ENCODE measurements around the gene TMEM131L.
"Not testable (repeated sequence)": the region's sequence is repeated elsewhere in the genome, so short reads cannot be mapped to it uniquely, and the experiment has no call there.

Gene TMEM131L

GRCh38 chr4:153546280-153546679, 80.1 kb downstream of the TMEM131L start:
- TF ChIP-seq, protein P1, sequence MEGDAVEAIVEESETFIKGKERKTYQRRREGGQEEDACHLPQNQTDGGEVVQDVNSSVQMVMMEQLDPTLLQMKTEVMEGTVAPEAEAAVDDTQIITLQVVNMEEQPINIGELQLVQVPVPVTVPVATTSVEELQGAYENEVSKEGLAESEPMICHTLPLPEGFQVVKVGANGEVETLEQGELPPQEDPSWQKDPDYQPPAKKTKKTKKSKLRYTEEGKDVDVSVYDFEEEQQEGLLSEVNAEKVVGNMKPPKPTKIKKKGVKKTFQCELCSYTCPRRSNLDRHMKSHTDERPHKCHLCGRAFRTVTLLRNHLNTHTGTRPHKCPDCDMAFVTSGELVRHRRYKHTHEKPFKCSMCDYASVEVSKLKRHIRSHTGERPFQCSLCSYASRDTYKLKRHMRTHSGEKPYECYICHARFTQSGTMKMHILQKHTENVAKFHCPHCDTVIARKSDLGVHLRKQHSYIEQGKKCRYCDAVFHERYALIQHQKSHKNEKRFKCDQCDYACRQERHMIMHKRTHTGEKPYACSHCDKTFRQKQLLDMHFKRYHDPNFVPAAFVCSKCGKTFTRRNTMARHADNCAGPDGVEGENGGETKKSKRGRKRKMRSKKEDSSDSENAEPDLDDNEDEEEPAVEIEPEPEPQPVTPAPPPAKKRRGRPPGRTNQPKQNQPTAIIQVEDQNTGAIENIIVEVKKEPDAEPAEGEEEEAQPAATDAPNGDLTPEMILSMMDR (IDR thresholded peaks at IDR 0.05; ENCODE audit: low read depth, low read length), result no peak

GRCh38 chr4:153547520-153547919, 81.4 kb downstream of the TMEM131L start:
- no peak overlapping the region for H3K4me3 ChIP-seq (ENCODE audit: low read depth, low read length)
- TF ChIP-seq, protein P1 (IDR thresholded peaks at IDR 0.05; ENCODE audit: low read depth, low read length), result no peak

More at GRCh38 chr4:153546280-153546679, 80.1 kb downstream of the TMEM131L start:
- no peak overlapping the region for H3K4me3 ChIP-seq (ENCODE audit: low read depth, low read length)

- not testable (repeated sequence) for H3K4me3 ChIP-seq (ENCODE audit: low read depth, low read length)
Observed at GRCh38 chr4:153548907-153549306, 82.7 kb downstream of the TMEM131L start.

DNA sequence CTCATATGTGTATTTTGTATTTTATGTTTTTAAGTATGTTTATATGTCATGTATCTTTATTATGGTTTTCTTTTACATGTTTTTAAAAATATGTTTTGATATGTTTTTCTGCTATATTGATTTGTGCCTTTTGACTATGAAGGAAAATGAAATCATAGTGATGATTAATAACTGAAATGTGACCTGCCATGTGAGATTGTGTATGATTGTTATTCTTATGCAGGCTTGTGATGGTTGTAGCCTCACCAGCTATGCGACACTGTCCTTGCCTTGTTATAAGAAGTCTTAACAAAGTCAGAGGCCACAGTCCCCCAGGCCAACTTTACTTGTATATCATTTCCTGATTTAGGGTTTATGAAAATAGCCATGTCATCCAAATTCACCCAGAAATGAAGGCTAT, 83.2 kb downstream of the TMEM131L start:
- no peak overlapping the region for H3K4me3 ChIP-seq (ENCODE audit: low read depth, low read length)

DNA sequence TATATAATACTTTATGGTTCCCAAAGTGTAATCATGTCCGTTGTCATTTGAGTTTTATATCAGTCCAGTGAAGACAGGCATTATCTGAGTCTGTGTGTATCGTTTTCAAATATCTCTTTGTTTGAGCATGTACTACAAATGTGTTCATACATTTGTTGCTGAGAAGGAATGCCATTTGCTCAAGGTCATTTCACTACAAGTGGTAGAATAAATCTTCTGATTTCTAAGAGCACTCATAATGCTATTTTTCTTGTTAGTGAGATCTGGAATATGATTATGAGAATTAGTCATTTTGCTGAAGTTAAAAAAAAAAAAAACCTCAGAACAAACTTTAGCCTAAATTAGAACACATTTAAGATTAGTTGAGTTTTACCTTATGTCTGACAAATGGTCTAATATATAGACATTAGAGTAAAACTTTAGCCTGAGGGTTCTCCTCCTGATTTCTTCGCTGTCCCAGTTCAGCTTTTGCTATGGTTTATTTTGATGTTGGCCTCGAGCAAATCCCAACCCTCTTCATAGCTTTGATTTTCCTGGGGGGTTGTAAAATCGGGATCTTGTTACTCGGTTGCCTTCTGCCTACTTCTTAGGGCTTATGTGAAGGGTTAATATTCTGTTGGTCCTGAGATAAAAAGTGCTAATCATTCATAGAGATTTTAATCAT, 87.1 kb downstream of the TMEM131L start:
- TF ChIP-seq, protein P1 (IDR thresholded peaks at IDR 0.05; ENCODE audit: low read depth, low read length), result no peak
- H3K4me3 ChIP-seq (ENCODE audit: low read depth, low read length), result no peak overlapping the region

More for the DNA sequence above, 83.2 kb downstream of the TMEM131L start:
- TF ChIP-seq, protein P1 (IDR thresholded peaks at IDR 0.05; ENCODE audit: low read depth, low read length), result no peak

GRCh38 chr4:153553819-153554170, 87.6 kb downstream of the TMEM131L start:
- TF ChIP-seq, protein P1 (IDR thresholded peaks at IDR 0.05; ENCODE audit: low read depth, low read length), result no peak
- H3K4me3 ChIP-seq (ENCODE audit: low read depth, low read length), result no peak overlapping the region

DNA sequence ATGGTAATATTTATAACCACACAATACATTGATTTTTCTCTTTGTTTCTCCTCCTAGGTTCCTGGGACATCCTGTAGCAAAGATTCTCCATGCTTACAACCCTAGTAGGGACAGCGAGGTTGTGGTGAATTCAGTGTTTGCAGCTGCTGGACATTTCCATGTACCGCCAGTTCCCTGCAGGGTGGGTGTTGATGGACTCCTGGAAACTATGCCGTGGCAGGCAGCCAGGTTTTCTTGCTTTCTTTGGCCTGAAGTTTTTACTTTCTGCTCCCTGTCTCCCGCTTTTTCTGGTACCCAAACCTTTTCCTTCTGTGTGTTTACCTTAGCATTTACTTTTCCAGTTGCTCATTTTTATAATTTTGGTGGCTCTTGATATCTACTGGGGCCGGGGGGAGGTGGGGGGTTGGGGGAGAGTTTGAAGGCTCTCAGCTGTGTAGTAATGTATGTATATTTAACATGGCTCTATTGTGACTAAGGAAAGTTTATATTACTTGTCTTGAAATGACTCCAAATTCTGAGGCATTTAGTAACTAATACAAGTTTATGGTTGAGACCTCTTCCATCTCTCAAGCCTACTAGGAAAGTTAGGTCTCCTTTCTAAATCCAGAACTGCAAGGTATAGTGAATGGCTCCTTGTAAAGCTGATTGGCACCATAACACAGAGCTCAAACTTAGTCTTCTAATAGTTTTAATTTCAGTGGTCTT, 89.7 kb downstream of the TMEM131L start:
- TF ChIP-seq, protein P1 (IDR thresholded peaks at IDR 0.05; ENCODE audit: low read depth, low read length), result no peak
- 0 out of 2 replicates have a peak overlapping the region, but pooled peaks have one; percentile 26 for H3K4me3 ChIP-seq (ENCODE audit: low read depth, low read length)
